ENCODE data around the gene PDZRN3. TPM values are rescaled to one million over a fixed set of nuclear protein-coding genes. Genes with fewer than 3 reads are reported as not detected.

Gene PDZRN3
- total RNA-seq, 1 donor from 2014 or later: 75.9 TPM

GRCh38 chr3:73633453-73633852 is 8.7 kb upstream of the PDZRN3 start:
- Histone ChIP-seq H3K27ac (no peak overlapping the region), H3K4me1 (peaks cover 14% of the 10 kb centered on the region), H3K9me3 (no peaks in the 10 kb centered on the region), H3K4me3 (no peak overlapping the region), H3K27me3 (no peaks in the 10 kb centered on the region), H3K36me3 (no peaks in the 10 kb centered on the region)
- no peak for DNase-seq (ENCODE audit: extremely low spot score in 2 of 2)
- intact Hi-C loops (cut with DNase I): no loop called here
- no peak for TF ChIP-seq POLR2A (IDR thresholded peaks at IDR 0.05)
- TF ChIP-seq CTCF (IDR thresholded peaks at IDR 0.05): no peak
- no peak for TF ChIP-seq POLR2AphosphoS5 (IDR thresholded peaks at IDR 0.05; ENCODE audit: insufficient read depth in 1 of 2, low read depth in 1 of 2)

- Histone ChIP-seq H3K27ac (peak overlapping the region; percentile 85), H3K4me1 (no peaks in the 10 kb centered on the region), H3K9me3 (no peaks in the 10 kb centered on the region), H3K36me3 (no peaks in the 10 kb centered on the region), H3K27me3 (no peaks in the 10 kb centered on the region), H3K4me3 (peak overlapping the region; percentile 61 to 98)
- TF ChIP-seq POLR2A (IDR thresholded peaks at IDR 0.05) (no peak), CTCF (IDR thresholded peaks at IDR 0.05) (no peak), POLR2AphosphoS5 (IDR thresholded peaks at IDR 0.05; ENCODE audit: insufficient read depth in 1 of 2, low read depth in 1 of 2) (no peak)
- no peak for DNase-seq (ENCODE audit: extremely low spot score in 2 of 2)
- intact Hi-C loops (cut with DNase I): loop anchor here (10.0 kb wide), 2 partner anchors 111 to 179 kb away; no protein-coding TSS in a partner anchor
These were observed 1.4 kb upstream of the PDZRN3 start for GRCh38 chr3:73626106-73626505.

GRCh38 chr3:73624017-73624820 is 522 bp downstream of the PDZRN3 start:
- Histone ChIP-seq H3K36me3 (no peaks in the 10 kb centered on the region), H3K27me3 (no peaks in the 10 kb centered on the region), H3K9me3 (no peaks in the 10 kb centered on the region), H3K4me1 (peaks cover 11% of the 10 kb centered on the region), H3K27ac (peak overlapping the region; percentile 85), H3K4me3 (peak overlapping the region; percentile 61 to 98)
- intact Hi-C loops (cut with DNase I): loop anchor here (10.0 kb wide), 2 partner anchors 109 to 181 kb away; no protein-coding TSS in a partner anchor
- no peak for DNase-seq (ENCODE audit: extremely low spot score in 2 of 2)
- TF ChIP-seq POLR2A (IDR thresholded peaks at IDR 0.05): no peak
- TF ChIP-seq POLR2AphosphoS5 (IDR thresholded peaks at IDR 0.05; ENCODE audit: insufficient read depth in 1 of 2, low read depth in 1 of 2): peak in 1 of 2 donors; percentile 29

GRCh38 chr3:73623346-73623745 is 1.4 kb downstream of the PDZRN3 start:
- Histone ChIP-seq H3K36me3 (no peaks in the 10 kb centered on the region), H3K27ac (peak overlapping the region; percentile 85), H3K4me1 (peaks cover 20% of the 10 kb centered on the region), H3K4me3 (peak overlapping the region; percentile 61 to 98), H3K9me3 (no peaks in the 10 kb centered on the region), H3K27me3 (no peaks in the 10 kb centered on the region)
- intact Hi-C loops (cut with DNase I): loop anchor here (2.0 to 10.0 kb wide), 3 partner anchors 109 to 181 kb away; no protein-coding TSS in a partner anchor
- no peak for DNase-seq (ENCODE audit: extremely low spot score in 2 of 2)
- TF ChIP-seq CTCF (IDR thresholded peaks at IDR 0.05) (no peak), POLR2AphosphoS5 (IDR thresholded peaks at IDR 0.05; ENCODE audit: insufficient read depth in 1 of 2, low read depth in 1 of 2) (no peak), POLR2A (IDR thresholded peaks at IDR 0.05) (no peak)

- Histone ChIP-seq H3K27me3 (no peaks in the 10 kb centered on the region), H3K9me3 (no peaks in the 10 kb centered on the region), H3K36me3 (no peaks in the 10 kb centered on the region), H3K4me3 (peak overlapping the region; percentile 61 to 98), H3K4me1 (peaks cover 30% of the 10 kb centered on the region), H3K27ac (peak overlapping the region; percentile 85)
- no peak for DNase-seq (ENCODE audit: extremely low spot score in 2 of 2)
- intact Hi-C loops (cut with DNase I): loop anchor here (2.0 to 10.0 kb wide), 3 partner anchors 107 to 183 kb away; no protein-coding TSS in a partner anchor
- TF ChIP-seq CTCF (IDR thresholded peaks at IDR 0.05): no peak
- TF ChIP-seq POLR2A (IDR thresholded peaks at IDR 0.05): no peak
- TF ChIP-seq POLR2AphosphoS5 (IDR thresholded peaks at IDR 0.05; ENCODE audit: insufficient read depth in 1 of 2, low read depth in 1 of 2): peak; percentile 9 to 57
These were observed 2.5 kb downstream of the PDZRN3 start for GRCh38 chr3:73622091-73622805.
